Measurements from ENCODE around the gene PUS10. TPM values are rescaled to one million over a fixed set of nuclear protein-coding genes. Genes with fewer than 3 reads are reported as not detected.

The PUS10 gene
- total and polyA plus RNA-seq, 2 of the 13 experiments (the other 11 are each of a cell fraction or from before 2014, with no cell fraction given): 41.4 to 44.3 TPM

DNA sequence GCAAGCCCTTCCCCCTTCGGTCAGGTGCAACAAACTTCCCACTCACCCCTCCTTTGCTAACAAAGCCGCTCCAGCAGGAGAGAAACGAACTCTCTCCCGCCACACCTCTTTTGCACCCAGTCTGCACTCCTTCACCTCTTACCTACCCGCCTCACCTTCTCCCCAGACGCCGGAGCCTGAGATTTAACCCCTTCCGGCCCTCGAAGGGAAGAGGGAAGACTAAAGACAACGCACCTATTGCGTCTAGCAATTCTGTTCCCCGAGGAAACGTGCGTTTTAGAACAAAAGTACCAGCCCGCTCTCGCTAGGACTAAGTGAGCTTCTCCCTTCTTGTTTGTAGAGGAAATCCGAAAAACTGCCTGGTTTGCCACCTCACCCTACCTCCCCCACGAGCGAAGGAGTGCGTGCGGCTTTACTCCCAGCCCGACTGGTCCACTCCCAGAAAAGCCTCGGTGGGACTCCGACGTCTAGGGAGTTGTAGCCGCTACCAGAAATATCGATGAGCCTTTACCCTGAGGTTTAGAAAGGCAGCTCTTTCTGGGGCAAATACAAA, 976 bp downstream of the PUS10 start (continued):
- TF ChIP-seq, protein P1, sequence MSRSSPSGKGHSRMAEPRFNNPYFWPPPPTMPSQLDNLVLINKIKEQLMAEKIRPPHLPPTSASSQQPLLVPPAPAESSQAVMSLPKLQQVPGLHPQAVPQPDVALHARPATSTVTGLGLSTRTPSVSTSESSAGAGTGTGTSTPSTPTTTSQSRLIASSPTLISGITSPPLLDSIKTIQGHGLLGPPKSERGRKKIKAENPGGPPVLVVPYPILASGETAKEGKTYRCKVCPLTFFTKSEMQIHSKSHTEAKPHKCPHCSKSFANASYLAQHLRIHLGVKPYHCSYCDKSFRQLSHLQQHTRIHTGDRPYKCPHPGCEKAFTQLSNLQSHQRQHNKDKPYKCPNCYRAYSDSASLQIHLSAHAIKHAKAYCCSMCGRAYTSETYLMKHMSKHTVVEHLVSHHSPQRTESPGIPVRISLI (CRISPR knock-in tag; IDR thresholded peaks at IDR 0.05; ENCODE audit: borderline replicate concordance): peak; percentile 33; the same call in 1 of the 2 replicates
- TF ChIP-seq MTF2 (CRISPR knock-in tag; IDR thresholded peaks at IDR 0.05; ENCODE audit: borderline replicate concordance): no peak
- TF ChIP-seq NFE2L1 (CRISPR knock-in tag; IDR thresholded peaks at IDR 0.05; ENCODE audit: borderline replicate concordance): no peak; the same call in 1 of the 2 replicates
- peak; percentile 13; the same call in 1 of the 2 replicates for TF ChIP-seq TARDBP (CRISPR knock-in tag; IDR thresholded peaks at IDR 0.05)
- TF ChIP-seq ZFYVE20 (CRISPR knock-in tag; IDR thresholded peaks at IDR 0.05; ENCODE audit: borderline replicate concordance, low read depth): no peak
- no peak for TF ChIP-seq ZNF224 (CRISPR knock-in tag; IDR thresholded peaks at IDR 0.05)
- TF ChIP-seq ARNTL (CRISPR knock-in tag; IDR thresholded peaks at IDR 0.05): 0 out of 2 replicates have a peak, but pooled peaks have one; percentile 56
- peak; percentile 95 for TF ChIP-seq ZNF318 (CRISPR knock-in tag; IDR thresholded peaks at IDR 0.05)
- TF ChIP-seq NCOA1 (CRISPR knock-in tag; IDR thresholded peaks at IDR 0.05): no peak
- TF ChIP-seq HNRNPUL1 (IDR thresholded peaks at IDR 0.05; ENCODE audit: low read depth, low read length): no peak
- TF ChIP-seq HDAC6 (IDR thresholded peaks at IDR 0.05; ENCODE audit: low read depth, low read length): 0 out of 2 replicates have a peak, but pooled peaks have one; percentile 63
- TF ChIP-seq ATF1 (CRISPR knock-in tag; IDR thresholded peaks at IDR 0.05): no peak

Measured in HepG2 (cell line).